BE2C (cell line): Measurements from ENCODE around the gene NOL4L.

Source experiments
- DNase-seq: peaks from one replicate; pipeline ENCODE4 v3.0.0-alpha.2; 2020
- H3K27me3 ChIP-seq: fragments of 250-450 bp; sonication (Bioruptor Pico); 2 replicates; pipeline ENCODE4 v1.5.1; 2020; ENCODE audit warnings: mild to moderate bottlenecking
- H3K36me3 ChIP-seq: fragments of 250-450 bp; sonication (Bioruptor Pico); 2 replicates; pipeline ENCODE4 v1.5.1; 2020; ENCODE audit warnings: mild to moderate bottlenecking
- H3K4me1 ChIP-seq: fragments of 250-450 bp; sonication (Bioruptor Pico); 2 replicates; pipeline ENCODE4 v1.5.1; 2020
- H3K4me3 ChIP-seq: 2 replicates; pipeline ENCODE4 v1.5.1; 2011; ENCODE audit warnings: low read depth, low read length
- H3K9me3 ChIP-seq: fragments of 250-450 bp; sonication (Bioruptor Pico); 2 replicates; pipeline ENCODE4 v1.5.1; 2020
- TF ChIP-seq, protein P1 (sequence below): IDR thresholded peaks from 2 replicates; pipeline ENCODE4 v1.5.1; 2012; ENCODE audit warnings: mild to moderate bottlenecking, low read depth, low read length

Gene NOL4L

DNA sequence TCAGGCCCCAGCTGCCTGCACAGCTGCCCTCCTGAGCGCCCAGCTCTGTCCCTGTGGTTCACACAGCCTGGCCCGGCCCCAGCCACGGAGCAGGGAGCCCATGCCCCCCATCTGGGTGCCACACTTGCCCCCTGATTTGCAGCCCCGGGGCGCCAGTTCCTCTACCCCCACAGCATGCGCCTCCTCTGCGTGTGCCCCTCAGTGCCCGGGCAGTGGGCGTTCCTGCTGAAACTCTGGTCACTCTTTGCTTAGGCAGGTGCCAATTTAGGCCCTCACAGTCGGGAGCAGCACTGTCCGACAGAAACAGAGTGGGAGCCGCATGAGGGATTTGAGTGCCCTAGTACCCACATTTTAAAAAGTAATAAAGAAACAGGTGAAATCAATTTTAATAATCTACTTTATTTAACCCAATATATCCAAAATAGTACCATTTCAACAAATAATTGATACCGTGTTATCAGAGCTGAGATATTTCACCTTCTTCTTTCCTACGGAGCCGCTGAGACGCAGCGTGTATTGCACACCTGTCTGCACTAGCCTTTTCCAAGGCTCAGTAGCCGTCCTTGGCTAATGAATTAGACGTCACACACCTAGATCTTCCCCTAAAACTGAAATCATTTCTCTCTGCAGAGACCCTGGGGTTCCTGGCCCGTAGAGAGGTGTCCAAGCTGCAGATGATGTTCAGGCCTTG is 120.6 kb downstream of the NOL4L start:
- Histone ChIP-seq H3K4me3 (no peak overlapping the region), H3K9me3 (no peaks in the 10 kb centered on the region), H3K4me1 (peaks cover 8% of the 10 kb centered on the region), H3K36me3 (peaks cover 17% of the 10 kb centered on the region), H3K27me3 (no peaks in the 10 kb centered on the region)
- TF ChIP-seq, protein P1, sequence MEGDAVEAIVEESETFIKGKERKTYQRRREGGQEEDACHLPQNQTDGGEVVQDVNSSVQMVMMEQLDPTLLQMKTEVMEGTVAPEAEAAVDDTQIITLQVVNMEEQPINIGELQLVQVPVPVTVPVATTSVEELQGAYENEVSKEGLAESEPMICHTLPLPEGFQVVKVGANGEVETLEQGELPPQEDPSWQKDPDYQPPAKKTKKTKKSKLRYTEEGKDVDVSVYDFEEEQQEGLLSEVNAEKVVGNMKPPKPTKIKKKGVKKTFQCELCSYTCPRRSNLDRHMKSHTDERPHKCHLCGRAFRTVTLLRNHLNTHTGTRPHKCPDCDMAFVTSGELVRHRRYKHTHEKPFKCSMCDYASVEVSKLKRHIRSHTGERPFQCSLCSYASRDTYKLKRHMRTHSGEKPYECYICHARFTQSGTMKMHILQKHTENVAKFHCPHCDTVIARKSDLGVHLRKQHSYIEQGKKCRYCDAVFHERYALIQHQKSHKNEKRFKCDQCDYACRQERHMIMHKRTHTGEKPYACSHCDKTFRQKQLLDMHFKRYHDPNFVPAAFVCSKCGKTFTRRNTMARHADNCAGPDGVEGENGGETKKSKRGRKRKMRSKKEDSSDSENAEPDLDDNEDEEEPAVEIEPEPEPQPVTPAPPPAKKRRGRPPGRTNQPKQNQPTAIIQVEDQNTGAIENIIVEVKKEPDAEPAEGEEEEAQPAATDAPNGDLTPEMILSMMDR = no peak
- DNase-seq = no peak

DNA sequence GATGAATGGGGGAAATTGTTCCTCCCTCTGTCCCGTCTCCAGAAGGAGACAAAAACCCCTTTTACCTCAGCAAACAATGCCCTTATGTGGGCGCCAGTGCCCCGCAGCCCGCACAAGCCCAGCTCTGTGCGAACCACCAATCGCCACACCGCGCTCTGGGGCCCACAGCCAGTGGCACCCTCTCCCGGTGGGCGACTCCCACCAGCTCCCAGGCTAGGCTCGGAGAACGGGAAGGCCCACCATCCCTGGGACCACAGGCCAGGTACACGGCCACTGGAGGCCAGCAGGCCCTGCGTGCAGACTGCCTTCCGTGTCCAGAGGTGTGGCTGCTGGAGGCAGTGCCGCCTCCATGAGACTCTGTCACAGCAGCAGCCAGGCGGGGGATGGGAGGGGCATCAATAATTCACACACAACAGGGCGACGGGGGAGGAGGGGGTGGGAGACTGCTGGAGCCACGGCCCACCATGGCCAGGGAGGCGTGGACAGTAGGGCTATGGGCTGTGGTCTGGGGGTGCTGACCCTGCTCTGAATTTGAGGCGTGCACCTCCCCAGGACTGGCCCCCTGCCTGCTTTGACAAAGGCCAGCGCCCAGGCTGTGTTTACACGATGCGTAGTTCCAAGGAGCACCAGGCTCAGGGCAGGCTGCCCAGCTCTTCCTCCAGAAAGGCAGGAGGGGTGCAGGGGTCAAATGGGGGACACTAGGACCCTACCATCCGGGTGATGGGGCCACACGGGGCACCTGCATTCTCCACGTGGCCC is 121.3 kb downstream of the NOL4L start:
- no peaks in the 10 kb centered on the region for H3K27me3 ChIP-seq
- DNase-seq = no peak
- peaks cover 8% of the 10 kb centered on the region for H3K4me1 ChIP-seq
- H3K36me3 ChIP-seq = peaks cover 17% of the 10 kb centered on the region
- H3K4me3 ChIP-seq = no peak overlapping the region
- TF ChIP-seq, protein P1 = no peak
- no peaks in the 10 kb centered on the region for H3K9me3 ChIP-seq

DNA sequence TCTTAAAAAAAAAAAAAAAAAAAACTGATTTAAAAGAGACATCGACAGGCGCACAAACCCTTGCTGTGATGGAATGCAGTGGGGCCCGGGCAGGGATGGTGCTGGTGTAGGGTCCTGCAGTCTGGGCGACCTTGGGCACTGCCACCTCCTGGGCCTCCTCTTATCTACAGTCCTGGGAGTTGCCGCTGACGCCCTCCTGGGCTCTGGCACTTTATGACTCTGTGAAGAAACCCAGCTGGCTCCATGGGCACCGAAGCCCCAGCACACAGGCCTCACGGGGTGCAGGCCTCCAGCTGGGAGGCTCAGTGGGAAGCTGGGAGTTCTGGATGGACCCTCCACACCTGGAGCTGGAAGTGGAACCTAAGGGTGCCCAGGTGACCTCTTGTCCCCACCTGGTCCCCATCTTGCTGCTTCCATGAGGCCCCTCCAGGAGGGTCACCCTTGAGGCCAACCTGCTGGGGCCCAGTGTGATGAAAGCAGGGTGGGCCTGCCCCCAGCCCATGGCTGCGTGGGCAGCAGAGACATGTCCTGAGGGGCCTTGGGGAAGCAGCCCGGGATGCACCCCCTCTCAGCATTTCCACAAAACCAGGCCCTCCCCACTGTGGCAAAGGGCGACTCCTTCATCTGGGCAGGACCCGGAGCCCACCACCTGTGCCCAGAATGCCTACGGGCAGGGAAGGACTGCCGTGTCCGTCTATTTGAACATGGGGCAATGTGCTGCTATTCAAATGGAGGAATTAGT is 122.1 kb downstream of the NOL4L start:
- no peaks in the 10 kb centered on the region for H3K9me3 ChIP-seq
- H3K4me1 ChIP-seq = peaks cover 13% of the 10 kb centered on the region
- TF ChIP-seq, protein P1 = no peak
- H3K36me3 ChIP-seq = peaks cover 17% of the 10 kb centered on the region
- no peak for DNase-seq
- H3K4me3 ChIP-seq = no peak overlapping the region
- H3K27me3 ChIP-seq = no peaks in the 10 kb centered on the region

DNA sequence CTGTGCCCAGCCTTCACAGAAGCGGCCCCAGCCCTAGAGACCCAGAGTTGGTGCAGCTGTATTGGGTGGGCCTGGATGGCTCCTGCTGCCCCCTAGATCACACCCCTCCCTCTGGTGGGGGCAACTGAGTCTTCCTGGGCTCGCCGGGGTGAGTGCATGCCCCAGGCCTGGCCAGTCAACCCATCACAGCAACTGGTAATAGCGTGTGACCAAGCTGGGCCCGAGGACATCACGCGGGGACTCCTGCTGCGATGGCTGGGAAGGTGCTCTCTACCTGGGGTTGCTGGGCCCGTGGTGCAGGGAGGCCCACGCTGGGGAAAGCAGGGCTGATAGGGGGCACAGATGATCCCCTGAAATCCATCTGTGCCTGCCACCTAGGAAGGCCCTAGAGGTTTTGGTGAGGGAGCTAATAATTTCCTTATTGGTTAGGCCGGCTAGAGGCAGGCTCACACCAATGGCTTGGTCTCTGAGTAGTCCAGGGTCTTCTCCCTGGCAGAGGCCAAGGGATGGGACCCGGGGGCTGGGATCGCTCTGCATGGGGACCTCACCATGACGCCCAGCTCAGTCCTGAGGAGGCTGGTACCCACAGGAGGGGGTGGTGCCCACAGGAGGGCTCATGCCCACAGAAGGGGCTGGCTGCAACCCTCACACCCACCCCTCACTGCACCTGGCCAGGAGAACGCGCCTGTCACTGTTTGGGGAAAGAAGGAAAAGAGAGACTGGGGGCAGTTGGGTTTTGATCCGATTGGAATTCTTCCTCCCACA is 123.1 kb downstream of the NOL4L start:
- H3K36me3 ChIP-seq = peaks cover 17% of the 10 kb centered on the region
- no peak for DNase-seq
- H3K27me3 ChIP-seq = no peaks in the 10 kb centered on the region
- peaks cover 17% of the 10 kb centered on the region for H3K4me1 ChIP-seq
- TF ChIP-seq, protein P1 = no peak
- H3K4me3 ChIP-seq = no peak overlapping the region
- no peaks in the 10 kb centered on the region for H3K9me3 ChIP-seq

DNA sequence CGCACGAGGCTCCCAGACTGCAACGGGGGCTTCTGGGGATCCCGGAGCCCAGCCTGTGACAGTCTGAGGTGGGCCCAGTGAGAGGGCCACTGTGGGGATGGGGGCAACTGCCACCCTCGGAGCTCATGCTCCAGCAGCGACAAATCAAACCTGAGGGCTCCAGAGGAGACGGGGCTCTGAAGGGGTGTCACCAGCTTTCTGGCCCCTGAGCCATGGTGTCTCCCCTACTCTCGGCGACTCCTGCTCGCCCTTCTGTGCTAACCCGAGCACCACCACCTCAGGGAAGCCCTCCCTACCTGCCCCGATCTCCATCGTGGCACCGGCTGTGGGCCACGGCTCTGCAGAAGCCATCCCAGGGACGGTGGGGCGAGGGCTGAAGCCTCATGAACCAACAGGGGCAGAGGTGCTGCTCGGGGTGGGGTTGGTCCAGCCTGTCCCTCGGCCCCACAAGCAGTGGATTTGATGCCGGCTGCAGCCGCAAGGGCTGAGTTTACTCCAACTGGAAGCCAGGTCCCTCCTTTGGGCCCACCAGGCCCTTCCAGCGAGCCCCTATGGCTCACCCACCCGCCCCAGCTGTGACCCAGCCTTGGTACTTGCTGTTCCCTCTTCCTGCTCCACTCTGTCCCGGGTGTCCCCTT is 124.3 kb downstream of the NOL4L start:
- TF ChIP-seq, protein P1 = no peak
- Histone ChIP-seq H3K4me3 (no peak overlapping the region), H3K9me3 (no peaks in the 10 kb centered on the region), H3K36me3 (peaks cover 21% of the 10 kb centered on the region), H3K4me1 (peaks cover 28% of the 10 kb centered on the region), H3K27me3 (no peaks in the 10 kb centered on the region)
- DNase-seq = no peak
